GM19395 (cell line): ENCODE results near the gene TNRC6B.
A peak's percentile ranks its signal among the peaks of the same experiment; 100 is the strongest.
"Not testable (repeated sequence)": the region's sequence is repeated elsewhere in the genome, so short reads cannot be mapped to it uniquely, and the experiment has no call there.

Experiments
- ATAC-seq: cut with Tn5 transposase; IDR thresholded peaks from one replicate; pipeline ENCODE4 v1.9.1; 2021; ENCODE audit warnings: mild to moderate bottlenecking, moderate library complexity; ENCODE audit not compliant: unreplicated experiment

Gene TNRC6B

DNA sequence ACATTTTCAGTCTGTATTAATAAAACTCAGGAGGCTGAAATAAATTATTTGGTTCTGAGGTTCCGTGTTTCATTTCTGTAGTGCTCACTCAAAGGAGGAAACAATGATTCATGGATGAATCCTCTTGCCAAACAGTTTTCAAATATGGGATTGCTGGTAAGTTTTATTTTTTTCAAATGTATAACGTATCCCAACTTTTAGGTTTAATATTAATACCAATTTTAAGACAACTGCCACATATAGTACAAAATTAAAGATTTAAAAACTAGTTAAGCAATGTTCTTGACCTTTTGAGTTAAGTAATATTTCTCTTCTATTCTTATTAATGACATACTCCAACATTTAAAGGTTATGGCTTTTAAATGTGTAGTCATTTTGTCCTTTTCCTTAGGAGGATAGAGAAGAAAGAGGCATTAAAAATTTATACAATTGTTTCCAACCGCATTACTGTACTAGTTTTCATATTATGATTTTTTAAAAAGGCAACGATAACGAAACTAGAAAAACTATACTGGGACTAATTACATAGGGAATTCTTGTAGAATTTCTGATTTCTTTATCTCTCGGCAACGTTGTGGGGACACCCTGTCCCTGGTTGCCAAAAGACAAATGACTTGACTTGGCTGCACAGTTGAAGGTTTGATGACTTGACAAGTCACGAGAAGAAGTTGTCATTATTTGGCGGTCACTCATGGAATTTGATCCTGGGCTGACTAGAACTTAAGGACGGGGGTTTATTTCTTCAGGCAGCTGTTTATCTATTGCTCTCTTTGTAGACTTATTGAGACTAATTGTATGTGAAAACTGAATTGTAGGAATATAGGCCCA, 99.5 kb downstream of the TNRC6B start:
- no peak for ATAC-seq

DNA sequence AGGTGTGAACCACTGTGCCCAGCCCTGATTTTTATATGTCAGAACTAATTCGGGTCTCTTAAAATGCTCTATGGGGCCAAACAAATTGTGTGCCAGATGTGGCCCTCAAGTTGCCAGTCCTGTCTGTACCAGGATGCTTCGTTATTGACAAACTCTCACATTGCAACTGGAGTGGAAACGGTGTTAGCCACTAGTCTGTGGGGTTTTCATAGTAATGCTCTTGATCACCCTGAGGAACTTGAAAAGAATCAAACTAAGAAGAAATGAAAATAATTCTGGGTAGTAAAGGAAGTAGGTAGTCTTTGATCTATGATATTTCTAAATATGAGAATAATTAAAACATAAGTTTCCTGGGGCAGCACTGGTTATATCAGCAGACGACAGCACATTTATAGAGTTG, 101.3 kb downstream of the TNRC6B start:
- ATAC-seq: no peak

DNA sequence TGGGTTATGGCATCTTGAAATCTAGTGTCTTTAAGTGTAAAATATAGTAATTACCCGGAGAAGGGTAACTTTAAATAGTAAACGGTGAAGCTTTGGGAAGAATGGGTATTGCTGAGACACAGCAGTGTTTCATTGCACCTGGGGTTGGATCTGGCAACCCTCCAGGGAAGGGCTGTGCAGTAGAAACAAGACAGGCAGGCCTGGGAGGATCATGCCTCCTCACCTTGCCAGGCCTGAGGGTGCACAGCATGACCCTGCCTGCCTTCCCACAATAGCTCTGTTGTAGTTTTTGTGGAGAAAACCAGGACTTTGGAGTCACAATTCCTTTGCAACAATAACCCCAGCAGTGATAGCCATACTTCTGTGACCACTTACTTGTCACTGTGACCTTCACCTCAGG, 104.0 kb downstream of the TNRC6B start:
- ATAC-seq: no peak

DNA sequence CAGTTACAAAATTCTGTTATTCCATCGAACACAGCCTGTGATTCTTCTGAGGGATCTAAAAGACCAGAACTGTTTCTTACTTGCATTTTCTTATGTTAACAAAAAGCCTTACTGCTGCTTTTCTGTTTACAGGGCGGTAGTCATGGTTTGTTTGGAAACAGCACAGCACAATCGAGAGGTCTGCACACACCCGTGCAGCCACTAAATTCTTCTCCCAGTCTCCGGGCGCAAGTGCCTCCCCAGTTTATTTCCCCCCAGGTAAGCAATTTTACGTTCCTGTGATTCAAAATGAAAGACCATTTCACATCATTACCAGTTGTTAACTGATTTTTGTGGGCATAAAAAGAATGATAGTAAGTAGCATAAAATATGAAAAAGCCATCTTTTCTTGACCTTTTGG, 107.8 kb downstream of the TNRC6B start:
- ATAC-seq: no peak

DNA sequence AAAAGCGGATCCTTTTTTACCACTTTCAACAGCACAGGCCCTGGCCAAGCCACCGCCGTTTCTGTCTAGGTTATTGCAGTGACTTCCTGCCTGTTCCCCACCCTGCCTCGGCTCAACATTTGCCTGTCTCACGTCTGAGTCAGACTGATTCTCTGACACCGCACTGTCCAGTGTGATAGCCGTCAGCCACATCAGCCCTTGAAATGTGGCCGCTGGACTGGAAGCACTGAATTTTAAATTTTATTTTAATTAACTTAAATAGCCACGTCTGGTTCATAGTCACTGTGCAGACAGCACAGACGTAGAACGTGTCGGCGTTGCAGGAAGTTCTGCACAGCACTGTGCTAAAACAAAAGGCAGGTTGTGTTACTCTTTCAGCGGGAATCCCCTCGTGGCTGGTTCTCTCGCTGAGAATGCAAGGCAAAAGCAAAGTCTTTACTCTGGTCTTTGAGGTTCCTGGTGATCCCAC, 112.3 kb downstream of the TNRC6B start:
- no peak for ATAC-seq

GRCh38 chr22:40290516-40290915, 112.8 kb downstream of the TNRC6B start:
- ATAC-seq: no peak

- ATAC-seq: no peak
Observed at GRCh38 chr22:40294696-40295095, 117.0 kb downstream of the TNRC6B start.

DNA sequence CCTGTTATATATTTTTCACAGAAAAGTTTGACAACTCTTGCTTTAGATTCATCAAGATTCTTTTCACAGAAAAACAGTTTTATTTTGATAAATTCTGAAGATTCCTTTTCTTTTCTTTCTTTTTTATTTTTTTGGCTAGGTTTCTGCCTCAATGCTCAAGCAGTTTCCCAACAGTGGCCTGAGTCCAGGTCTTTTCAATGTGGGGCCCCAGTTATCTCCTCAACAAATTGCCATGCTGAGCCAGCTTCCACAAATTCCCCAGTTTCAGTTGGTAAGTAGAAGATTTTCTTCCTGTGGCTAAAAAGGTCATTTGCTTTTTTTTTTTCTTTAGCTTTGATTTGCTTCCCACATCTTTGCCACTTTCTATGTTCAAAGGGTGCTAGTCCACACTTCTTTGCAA, 122.6 kb downstream of the TNRC6B start:
- ATAC-seq: no peak

DNA sequence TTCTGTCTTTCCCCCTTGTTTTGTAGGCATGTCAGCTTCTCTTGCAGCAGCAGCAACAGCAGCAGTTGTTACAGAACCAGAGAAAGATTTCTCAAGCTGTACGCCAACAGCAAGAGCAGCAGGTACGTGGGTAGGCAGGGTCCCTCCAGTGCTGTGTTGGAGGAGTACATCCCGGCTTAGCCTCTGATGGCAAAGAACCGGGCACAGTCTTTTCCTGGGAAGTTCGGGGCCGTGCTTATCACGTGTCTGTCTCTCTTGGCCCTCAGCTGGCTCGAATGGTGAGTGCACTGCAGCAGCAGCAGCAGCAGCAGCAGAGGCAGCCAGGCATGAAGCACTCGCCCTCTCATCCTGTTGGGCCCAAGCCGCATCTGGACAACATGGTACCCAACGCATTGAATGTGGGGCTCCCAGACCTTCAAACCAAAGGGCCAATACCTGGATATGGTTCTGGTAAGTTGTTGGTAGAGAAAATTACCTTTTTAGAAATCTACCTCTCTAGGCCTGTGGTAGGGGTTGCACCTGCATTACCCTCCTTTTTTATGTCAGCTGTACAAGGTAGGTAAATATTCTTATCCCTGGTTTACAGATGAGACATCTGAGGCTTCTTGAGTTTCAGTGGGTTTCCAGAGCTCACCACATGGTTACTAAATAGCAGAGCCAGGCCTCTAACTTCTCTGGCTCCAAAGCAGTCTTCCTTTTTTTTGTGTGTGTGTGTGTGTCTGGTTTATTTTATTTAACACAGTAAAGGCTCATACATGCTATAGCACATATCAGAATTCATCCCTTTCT, 123.4 kb downstream of the TNRC6B start:
- ATAC-seq: peak; percentile 69

DNA sequence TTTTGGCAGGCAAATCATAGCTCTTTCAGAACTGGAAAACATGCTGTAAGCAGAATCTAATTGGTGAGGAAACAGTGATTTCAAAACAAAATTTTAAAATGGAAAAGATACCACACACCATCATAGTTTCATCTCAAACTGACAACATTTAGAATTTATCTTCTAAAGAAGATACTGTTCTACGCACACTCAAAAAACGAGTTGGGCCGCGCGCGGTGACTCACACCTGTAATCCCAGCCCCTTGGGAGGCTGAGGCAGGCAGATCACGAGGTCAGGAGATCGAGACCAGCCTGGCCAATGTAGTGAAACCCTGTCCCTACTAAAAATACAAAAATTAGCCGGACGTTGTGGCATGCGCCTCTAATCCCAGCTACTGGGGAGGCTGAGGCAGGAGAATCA, 124.4 kb downstream of the TNRC6B start:
- no peak for ATAC-seq

- ATAC-seq: no peak
Observed at GRCh38 chr22:40305625-40306024, 127.9 kb downstream of the TNRC6B start.

DNA sequence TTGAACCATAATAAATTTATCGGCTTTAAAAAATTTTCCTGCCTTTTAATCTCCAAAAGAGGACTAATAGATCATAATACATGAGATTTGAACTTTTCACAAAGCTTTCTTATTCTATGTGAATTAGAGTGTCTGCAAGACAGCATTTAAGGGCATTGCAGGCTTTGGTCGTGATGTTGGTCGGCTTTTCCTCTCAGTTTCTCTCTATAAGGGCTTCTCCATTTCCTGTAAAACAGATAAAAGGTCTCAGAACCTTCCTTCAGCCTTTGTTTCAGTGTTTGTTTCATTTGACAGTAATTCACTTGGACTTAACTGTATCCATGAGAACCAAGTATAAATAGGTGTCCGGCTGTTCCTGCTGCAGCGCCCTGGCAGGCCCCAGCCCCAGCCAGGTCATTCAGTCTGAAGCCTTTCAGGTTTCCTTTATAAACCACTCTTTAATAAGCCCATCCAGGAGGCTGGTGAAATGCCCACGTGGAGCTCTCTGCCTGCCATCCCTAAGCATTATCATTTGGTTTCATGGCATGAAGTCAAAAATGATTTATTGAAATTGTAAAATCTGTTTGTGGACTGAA, 131.4 kb downstream of the TNRC6B start:
- ATAC-seq: no peak

GRCh38 chr22:40309631-40310030, 131.9 kb downstream of the TNRC6B start:
- no peak for ATAC-seq

DNA sequence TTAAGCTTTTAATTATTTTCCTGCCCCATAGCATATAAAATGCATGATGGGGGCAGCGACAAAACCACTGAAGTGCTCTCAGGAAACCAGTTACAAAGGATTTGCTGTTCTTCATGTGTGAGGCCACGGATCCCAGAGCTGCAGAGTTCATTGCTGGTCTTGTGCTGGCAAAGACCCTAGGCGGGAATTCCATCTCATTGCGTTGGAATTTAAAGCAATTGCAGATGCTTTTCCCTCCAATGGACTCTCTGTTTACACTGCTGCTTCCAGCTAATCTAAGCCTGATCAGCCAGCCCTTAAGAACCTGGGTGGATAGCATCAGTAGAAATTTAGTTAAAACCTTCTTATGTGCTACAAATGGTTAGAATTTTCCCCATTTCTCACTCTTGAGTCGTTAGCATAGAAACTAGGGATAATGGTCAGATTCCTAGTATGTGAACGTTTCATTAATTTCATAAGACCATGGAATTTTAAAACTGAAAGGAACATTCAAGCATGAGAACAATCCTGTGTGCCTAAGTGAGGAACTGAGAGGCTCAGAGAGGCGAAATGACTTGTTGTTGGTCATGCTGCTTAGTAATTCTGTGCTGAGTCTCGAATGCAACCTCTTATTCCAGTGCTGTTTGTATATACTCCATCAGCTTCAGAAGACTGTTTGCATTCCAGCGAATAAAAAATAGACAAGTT, 132.5 kb downstream of the TNRC6B start:
- no peak for ATAC-seq

- no peak for ATAC-seq
Observed at GRCh38 chr22:40310768-40311120, 133.0 kb downstream of the TNRC6B start.

GRCh38 chr22:40311646-40312045, 133.9 kb downstream of the TNRC6B start:
- ATAC-seq: not testable (repeated sequence)

- ATAC-seq: no peak
Observed at GRCh38 chr22:40312050-40312449, 134.3 kb downstream of the TNRC6B start.

- no peak for ATAC-seq
Observed at GRCh38 chr22:40313007-40313406, 135.3 kb downstream of the TNRC6B start.

GRCh38 chr22:40314041-40314440, 136.3 kb downstream of the TNRC6B start:
- no peak for ATAC-seq

GRCh38 chr22:40320687-40321086, 143.0 kb downstream of the TNRC6B start:
- no peak for ATAC-seq

DNA sequence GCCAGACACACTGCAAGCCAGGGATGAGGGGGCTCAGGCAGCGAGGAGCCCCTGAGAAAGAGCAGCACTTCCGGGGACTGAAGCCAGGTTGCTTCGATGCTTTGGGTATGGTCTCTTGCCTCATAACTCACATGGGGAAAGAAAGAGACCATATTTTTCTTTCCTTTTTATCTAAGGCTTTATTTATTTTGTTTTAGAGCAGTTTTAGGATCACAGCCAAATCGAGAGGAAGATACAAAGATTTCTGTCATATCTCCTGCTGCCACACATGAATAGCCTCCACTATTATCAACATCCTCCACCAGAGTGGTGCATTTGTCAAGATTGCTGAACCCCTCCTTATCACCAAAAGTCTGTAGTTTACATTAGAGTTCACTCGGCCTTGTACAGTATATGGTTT, 144.3 kb downstream of the TNRC6B start:
- no peak for ATAC-seq
